Trophoblast cell (in vitro differentiated cells and primary cell): Measurements from ENCODE around the gene AR. TPM values are rescaled to one million over a fixed set of nuclear protein-coding genes. Genes with fewer than 3 reads are reported as not detected.

Experiments
- DNase-seq, 2 donors: peaks; one replicate each; pipeline ENCODE4 v3.0.0-alpha.2; 2016
- H2AFZ ChIP-seq: 2 replicates; pipeline ENCODE4 v1.6.1; 2013; ENCODE audit warnings: low read length, moderate library complexity, mild to moderate bottlenecking; ENCODE audit not compliant: insufficient read depth, poor library complexity
- H2AK5ac ChIP-seq: 2 replicates; pipeline ENCODE4 v1.6.1; 2013; ENCODE audit warnings: mild to moderate bottlenecking, low read length
- H2BK120ac ChIP-seq: 2 replicates; pipeline ENCODE4 v1.6.1; 2013; ENCODE audit warnings: low read length, mild to moderate bottlenecking, moderate library complexity; ENCODE audit not compliant: insufficient read depth, poor library complexity
- H2BK12ac ChIP-seq: 2 replicates; pipeline ENCODE4 v1.6.1; 2013; ENCODE audit warnings: mild to moderate bottlenecking, low read length, moderate library complexity
- H2BK5ac ChIP-seq: 2 replicates; pipeline ENCODE4 v1.6.1; 2013; ENCODE audit warnings: low read length, low read depth, moderate library complexity, mild to moderate bottlenecking; ENCODE audit not compliant: poor library complexity
- H3K14ac ChIP-seq: 2 replicates; pipeline ENCODE4 v1.6.1; 2013; ENCODE audit warnings: mild to moderate bottlenecking, low read length
- H3K18ac ChIP-seq: 2 replicates; pipeline ENCODE4 v1.6.1; 2013; ENCODE audit warnings: mild to moderate bottlenecking, low read length
- H3K23ac ChIP-seq: 2 replicates; pipeline ENCODE4 v1.6.1; 2013; ENCODE audit warnings: low read length
- H3K27ac ChIP-seq: 2 replicates; pipeline ENCODE4 v1.5.1; 2013; ENCODE audit warnings: low read depth, mild to moderate bottlenecking, inconsistent platforms, low read length, moderate library complexity
- H3K27me3 ChIP-seq: 2 replicates; pipeline ENCODE4 v1.6.1; 2013; ENCODE audit warnings: inconsistent platforms, mild to moderate bottlenecking, low read length, moderate library complexity; ENCODE audit not compliant: insufficient read depth
- H3K36me3 ChIP-seq, 2 experiments: 1 replicate in 1 of 2; 2 replicates in 1 of 2; pipeline ENCODE4 v1.6.1; 2013; ENCODE audit warnings: low read length in 2 of 2, mild to moderate bottlenecking in 2 of 2, moderate library complexity in 1 of 2; ENCODE audit not compliant: insufficient read depth in 2 of 2, control insufficient read depth in 1 of 2
- H3K4ac ChIP-seq: 2 replicates; pipeline ENCODE4 v1.6.1; 2013; ENCODE audit warnings: low read depth, mild to moderate bottlenecking, low read length, moderate library complexity
- H3K4me1 ChIP-seq, 2 experiments: 1 replicate in 1 of 2; 2 replicates in 1 of 2; pipeline ENCODE4 v1.6.1; 2013; ENCODE audit warnings: low read length in 2 of 2, mild to moderate bottlenecking in 2 of 2, moderate library complexity in 1 of 2; ENCODE audit not compliant: insufficient read depth in 2 of 2, control insufficient read depth in 1 of 2
- H3K4me2 ChIP-seq: 2 replicates; pipeline ENCODE4 v1.6.1; 2013; ENCODE audit warnings: inconsistent platforms, mild to moderate bottlenecking, low read length, moderate library complexity
- H3K4me3 ChIP-seq: 2 replicates; pipeline ENCODE4 v1.5.1; 2013; ENCODE audit warnings: mild to moderate bottlenecking, low read depth, low read length, inconsistent platforms
- H3K79me1 ChIP-seq: one replicate; pipeline ENCODE4 v1.6.1; 2013; ENCODE audit warnings: low read length
- H3K79me2 ChIP-seq: 2 replicates; pipeline ENCODE4 v1.6.1; 2013; ENCODE audit warnings: low read length, mild to moderate bottlenecking; ENCODE audit not compliant: control insufficient read depth, insufficient read depth, poor library complexity
- H3K9ac ChIP-seq: 2 replicates; pipeline ENCODE4 v1.6.1; 2013; ENCODE audit warnings: mild to moderate bottlenecking, low read length
- H3K9me3 ChIP-seq: 2 replicates; pipeline ENCODE4 v1.6.1; 2013; ENCODE audit warnings: low read depth, mild to moderate bottlenecking, control low read depth, inconsistent platforms, low read length; ENCODE audit not compliant: insufficient read depth
- H4K12ac ChIP-seq: 2 replicates; pipeline ENCODE4 v1.6.1; 2013; ENCODE audit warnings: low read depth, mild to moderate bottlenecking, low read length, moderate library complexity
- H4K8ac ChIP-seq: 2 replicates; pipeline ENCODE4 v1.6.1; 2013; ENCODE audit warnings: low read depth, mild to moderate bottlenecking, low read length, moderate library complexity
- H4K91ac ChIP-seq: one replicate; pipeline ENCODE4 v1.6.1; 2013; ENCODE audit warnings: low read depth, mild to moderate bottlenecking, low read length, moderate library complexity
- WGBS: extraction: QIAGEN DNeasy Blood & Tissue Kit; methylation state at CpG from one replicate; pipeline ENCODE4 v1.1.7; 2013; ENCODE audit warnings: missing lambda C conversion rate; ENCODE audit not compliant: insufficient read length, insufficient coverage; ENCODE audit errors: extremely low coverage; 5-methylcytosine and 5-hydroxymethylcytosine counted together
- polyA plus RNA-seq: library from polyadenylated mRNA; stranded (reverse); fragments of 200-250 nt; gene quantifications from 2 replicates; pipeline ENCODE4 v1.2.3, GENCODE V29; 2013

Gene AR, protein sequence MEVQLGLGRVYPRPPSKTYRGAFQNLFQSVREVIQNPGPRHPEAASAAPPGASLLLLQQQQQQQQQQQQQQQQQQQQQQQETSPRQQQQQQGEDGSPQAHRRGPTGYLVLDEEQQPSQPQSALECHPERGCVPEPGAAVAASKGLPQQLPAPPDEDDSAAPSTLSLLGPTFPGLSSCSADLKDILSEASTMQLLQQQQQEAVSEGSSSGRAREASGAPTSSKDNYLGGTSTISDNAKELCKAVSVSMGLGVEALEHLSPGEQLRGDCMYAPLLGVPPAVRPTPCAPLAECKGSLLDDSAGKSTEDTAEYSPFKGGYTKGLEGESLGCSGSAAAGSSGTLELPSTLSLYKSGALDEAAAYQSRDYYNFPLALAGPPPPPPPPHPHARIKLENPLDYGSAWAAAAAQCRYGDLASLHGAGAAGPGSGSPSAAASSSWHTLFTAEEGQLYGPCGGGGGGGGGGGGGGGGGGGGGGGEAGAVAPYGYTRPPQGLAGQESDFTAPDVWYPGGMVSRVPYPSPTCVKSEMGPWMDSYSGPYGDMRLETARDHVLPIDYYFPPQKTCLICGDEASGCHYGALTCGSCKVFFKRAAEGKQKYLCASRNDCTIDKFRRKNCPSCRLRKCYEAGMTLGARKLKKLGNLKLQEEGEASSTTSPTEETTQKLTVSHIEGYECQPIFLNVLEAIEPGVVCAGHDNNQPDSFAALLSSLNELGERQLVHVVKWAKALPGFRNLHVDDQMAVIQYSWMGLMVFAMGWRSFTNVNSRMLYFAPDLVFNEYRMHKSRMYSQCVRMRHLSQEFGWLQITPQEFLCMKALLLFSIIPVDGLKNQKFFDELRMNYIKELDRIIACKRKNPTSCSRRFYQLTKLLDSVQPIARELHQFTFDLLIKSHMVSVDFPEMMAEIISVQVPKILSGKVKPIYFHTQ
- 0.56 and 0.61 TPM in 2 replicates for polyA plus RNA-seq

- H3K4me2 ChIP-seq: peak within 1 kb of the TSS; percentile 89
- H2BK12ac ChIP-seq: no peak within 1 kb of the TSS
- H4K91ac ChIP-seq: peak within 1 kb of the TSS; percentile 5
- H3K36me3 ChIP-seq: no peaks in the 10 kb centered on the region
- H3K4me1 ChIP-seq: peaks cover 0 to 10% of the 10 kb centered on the region in 2 experiments
- no peaks in the 10 kb centered on the region for H3K79me2 ChIP-seq
- no peaks in the 10 kb centered on the region for H3K9me3 ChIP-seq
- H4K12ac ChIP-seq: no peak within 1 kb of the TSS
- no peak within 1 kb of the TSS for H3K27ac ChIP-seq
- no peak within 1 kb of the TSS for H3K23ac ChIP-seq
- H2BK120ac ChIP-seq: no peak within 1 kb of the TSS
- no peak within 1 kb of the TSS for H2BK5ac ChIP-seq
- peaks cover 2% of the 10 kb centered on the region for H3K79me1 ChIP-seq
- peak; percentile 5 to 7 for DNase-seq
- H4K8ac ChIP-seq: no peak within 1 kb of the TSS
- H3K4me3 ChIP-seq: peak within 1 kb of the TSS; percentile 61
- H2AFZ ChIP-seq: no peak within 1 kb of the TSS
- WGBS: no CpG with 5 or more reads among the region's 30 CpGs
- no peak within 1 kb of the TSS for H2AK5ac ChIP-seq
- no peak within 1 kb of the TSS for H3K14ac ChIP-seq
- H3K9ac ChIP-seq: no peak within 1 kb of the TSS
- H3K27me3 ChIP-seq: no peaks in the 10 kb centered on the region
- no peak within 1 kb of the TSS for H3K4ac ChIP-seq
- no peak within 1 kb of the TSS for H3K18ac ChIP-seq
Observed at GRCh38 chrX:67543818-67544217, at the start of gene AR. TSS of gene AR (plus strand) at chrX:67544021. CDS start at chrX:67545147, 1,126 bp downstream.

- Histone ChIP-seq H2AK5ac (no peak overlapping the region), H3K4me3 (no peak overlapping the region), H3K4ac (no peak overlapping the region), H2BK5ac (no peak overlapping the region), H3K79me2 (no peaks in the 10 kb centered on the region), H3K36me3 (no peaks in the 10 kb centered on the region), H3K27me3 (no peaks in the 10 kb centered on the region), H3K79me1 (no peaks in the 10 kb centered on the region), H3K23ac (no peak overlapping the region), H3K9ac (no peak overlapping the region), H2BK120ac (no peak overlapping the region), H3K9me3 (no peaks in the 10 kb centered on the region), H4K12ac (no peak overlapping the region), H3K27ac (no peak overlapping the region), H3K4me2 (no peak overlapping the region), H2AFZ (no peak overlapping the region), H3K18ac (no peak overlapping the region), H4K91ac (no peak overlapping the region), H3K14ac (no peak overlapping the region), H4K8ac (no peak overlapping the region), H2BK12ac (no peak overlapping the region), H3K4me1 (no peaks in the 10 kb centered on the region)
- no CpG with 5 or more reads among the region's 1 CpG for WGBS
- DNase-seq: no peak
Observed at GRCh38 chrX:67500617-67501016, 43.2 kb upstream of the AR start.

- Histone ChIP-seq H3K79me2 (no peaks in the 10 kb centered on the region), H2BK12ac (no peak overlapping the region), H3K79me1 (no peaks in the 10 kb centered on the region), H3K4me3 (no peak overlapping the region), H2BK120ac (no peak overlapping the region), H3K4me1 (no peaks in the 10 kb centered on the region), H2BK5ac (no peak overlapping the region), H4K91ac (no peak overlapping the region), H3K18ac (no peak overlapping the region), H3K23ac (no peak overlapping the region), H3K9me3 (no peaks in the 10 kb centered on the region), H3K14ac (no peak overlapping the region), H3K27me3 (no peaks in the 10 kb centered on the region), H3K4me2 (no peak overlapping the region), H2AK5ac (no peak overlapping the region), H3K9ac (no peak overlapping the region), H3K36me3 (no peaks in the 10 kb centered on the region), H4K8ac (no peak overlapping the region), H2AFZ (no peak overlapping the region), H3K4ac (no peak overlapping the region), H4K12ac (no peak overlapping the region), H3K27ac (no peak overlapping the region)
- no peak for DNase-seq
Observed at GRCh38 chrX:67503004-67503403, 40.8 kb upstream of the AR start.

GRCh38 chrX:67503453-67503852 is 40.4 kb upstream of the AR start:
- no peaks in the 10 kb centered on the region for H3K4me1 ChIP-seq
- DNase-seq: no peak
- H3K9ac ChIP-seq: no peak overlapping the region
- no peak overlapping the region for H2BK5ac ChIP-seq
- no peak overlapping the region for H3K4ac ChIP-seq
- H4K8ac ChIP-seq: no peak overlapping the region
- H3K4me3 ChIP-seq: no peak overlapping the region
- WGBS: no CpG with 5 or more reads among the region's 2 CpGs
- H2AK5ac ChIP-seq: no peak overlapping the region
- no peak overlapping the region for H2BK12ac ChIP-seq
- H4K91ac ChIP-seq: no peak overlapping the region
- no peaks in the 10 kb centered on the region for H3K36me3 ChIP-seq
- H2BK120ac ChIP-seq: no peak overlapping the region
- H2AFZ ChIP-seq: no peak overlapping the region
- H3K79me2 ChIP-seq: no peaks in the 10 kb centered on the region
- H3K79me1 ChIP-seq: no peaks in the 10 kb centered on the region
- no peaks in the 10 kb centered on the region for H3K27me3 ChIP-seq
- H3K27ac ChIP-seq: no peak overlapping the region
- no peak overlapping the region for H3K18ac ChIP-seq
- H3K4me2 ChIP-seq: no peak overlapping the region
- no peaks in the 10 kb centered on the region for H3K9me3 ChIP-seq
- no peak overlapping the region for H3K23ac ChIP-seq
- H4K12ac ChIP-seq: no peak overlapping the region
- H3K14ac ChIP-seq: no peak overlapping the region
